ENCODE results near the gene SVIL. TPM values are rescaled to one million over a fixed set of nuclear protein-coding genes. Genes with fewer than 3 reads are reported as not detected.
A peak's percentile ranks its signal among the peaks of the same experiment; 100 is the strongest.
"Not testable (repeated sequence)": the region's sequence is repeated elsewhere in the genome, so short reads cannot be mapped to it uniquely, and the experiment has no call there.

SVIL gene
- total and polyA plus RNA-seq, 9 donors = 129 to 229 (median 173) TPM

DNA sequence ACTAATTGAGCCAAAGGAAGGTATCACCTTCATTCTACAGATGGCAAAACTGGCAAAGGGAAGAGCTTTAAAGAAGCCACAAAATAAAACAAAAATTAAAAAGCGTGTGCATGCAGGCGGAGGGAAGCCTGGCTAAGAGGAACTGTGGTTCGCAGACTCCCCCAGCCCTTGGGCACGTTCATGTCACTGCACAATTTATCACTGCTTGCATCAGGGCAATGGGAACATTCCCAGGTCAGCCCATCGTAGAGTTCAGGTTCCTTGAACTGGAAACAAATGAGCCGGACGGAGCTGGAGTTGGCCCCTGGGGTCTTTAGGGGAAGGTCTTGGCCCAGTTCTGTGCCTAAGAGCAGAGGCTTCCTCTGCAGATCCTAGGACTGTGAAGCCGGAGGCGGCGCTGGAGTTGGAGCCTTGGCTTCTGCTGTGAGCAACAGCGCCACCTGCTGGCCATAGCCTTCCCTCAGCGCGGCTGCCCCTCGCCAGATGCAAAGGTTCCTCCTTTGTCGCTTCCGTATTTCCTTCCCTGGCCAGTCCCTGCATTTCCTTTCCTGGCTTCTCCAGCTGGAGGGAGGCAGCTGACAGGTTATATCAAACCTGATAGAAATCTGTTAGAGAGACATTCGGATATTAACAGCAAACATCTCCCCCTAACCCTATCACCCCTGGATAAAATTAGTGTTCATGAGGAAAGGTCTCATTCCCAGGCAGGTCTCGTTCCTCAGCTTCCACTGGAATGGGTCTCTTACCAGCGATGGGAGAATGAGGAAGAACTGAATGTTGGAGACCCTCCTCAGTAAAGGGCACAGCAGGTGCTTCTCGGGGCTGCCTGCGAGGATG, 185.8 kb downstream of the SVIL start:
- H3K27ac ChIP-seq (ENCODE audit: low read length) = not testable (repeated sequence)
- 32% methylated on average over 10 of the region's 21 CpGs for WGBS (ENCODE audit: insufficient coverage)

DNA sequence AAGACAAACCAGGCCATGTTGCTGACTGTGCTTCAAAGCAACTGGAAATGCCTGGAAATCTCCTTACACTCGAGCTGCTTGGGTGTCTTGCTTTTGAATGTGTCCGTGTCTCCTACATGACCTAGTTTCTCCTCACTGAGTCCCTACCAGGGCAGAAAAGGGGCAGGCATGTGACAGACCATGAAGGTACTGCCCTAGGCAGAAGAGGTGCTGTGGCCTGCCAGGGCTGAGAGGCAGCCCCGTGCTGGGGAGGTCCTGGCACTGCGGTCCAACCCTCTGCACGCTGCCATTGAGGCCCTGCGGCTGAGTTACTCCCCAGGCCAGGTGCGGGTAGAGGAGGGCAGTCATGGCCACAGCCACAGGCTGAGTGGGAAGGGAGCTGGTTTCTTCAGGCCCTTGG, 186.6 kb downstream of the SVIL start:
- Histone ChIP-seq H3K9me3 (replicated peaks; ENCODE audit: control insufficient read depth, low read depth, low read length) (peaks cover 2% of the 10 kb centered on the region), H3K27me3 (ENCODE audit: control insufficient read depth, insufficient read depth, low read length) (no peaks in the 10 kb centered on the region), H3K36me3 (ENCODE audit: control insufficient read depth, insufficient read depth, low read length) (peaks cover 4% of the 10 kb centered on the region), H3K4me1 (ENCODE audit: control insufficient read depth, insufficient read depth, low read length) (no peaks in the 10 kb centered on the region), H3K4me3 (ENCODE audit: low read length) (no peak overlapping the region), H3K27ac (ENCODE audit: low read length) (no peak overlapping the region)
- DNase-seq = no peak
- 82% methylated on average over 6 of the region's 7 CpGs for WGBS (ENCODE audit: insufficient coverage)

More for the DNA sequence above, 185.8 kb downstream of the SVIL start:
- not testable (repeated sequence) for H3K4me3 ChIP-seq (ENCODE audit: low read length); H3K27me3 ChIP-seq (ENCODE audit: control insufficient read depth, insufficient read depth, low read length); H3K4me1 ChIP-seq (ENCODE audit: control insufficient read depth, insufficient read depth, low read length); H3K36me3 ChIP-seq (ENCODE audit: control insufficient read depth, insufficient read depth, low read length); H3K9me3 ChIP-seq (replicated peaks; ENCODE audit: control insufficient read depth, low read depth, low read length)
- peak; percentile 81 for DNase-seq

DNA sequence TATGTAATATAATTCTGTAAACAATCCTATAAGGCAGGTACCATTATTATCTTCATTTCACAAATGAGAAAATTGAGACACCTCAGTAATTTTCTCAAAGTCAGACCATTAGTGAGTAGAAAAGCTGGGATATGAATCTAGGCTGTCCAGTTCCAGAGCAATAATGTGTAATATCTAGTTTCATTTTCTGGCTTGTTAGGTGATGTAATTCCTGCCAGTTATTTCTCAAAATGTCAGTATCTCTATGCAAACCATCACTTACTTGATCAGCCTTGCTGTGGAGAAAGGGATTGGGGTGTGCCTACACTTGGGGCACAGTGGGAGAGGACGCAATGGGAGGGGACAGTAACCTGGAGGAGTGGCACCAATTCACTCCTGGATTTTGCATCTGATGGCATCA, 188.4 kb downstream of the SVIL start:
- Histone ChIP-seq H3K27ac (ENCODE audit: low read length) (no peak overlapping the region), H3K4me3 (ENCODE audit: low read length) (no peak overlapping the region), H3K27me3 (ENCODE audit: control insufficient read depth, insufficient read depth, low read length) (no peaks in the 10 kb centered on the region), H3K4me1 (ENCODE audit: control insufficient read depth, insufficient read depth, low read length) (no peaks in the 10 kb centered on the region), H3K9me3 (replicated peaks; ENCODE audit: control insufficient read depth, low read depth, low read length) (peaks cover 2% of the 10 kb centered on the region), H3K36me3 (ENCODE audit: control insufficient read depth, insufficient read depth, low read length) (peaks cover 4% of the 10 kb centered on the region)
- no peak for DNase-seq
- 100% methylated on average over 1 of the region's 1 CpG for WGBS (ENCODE audit: insufficient coverage)

DNA sequence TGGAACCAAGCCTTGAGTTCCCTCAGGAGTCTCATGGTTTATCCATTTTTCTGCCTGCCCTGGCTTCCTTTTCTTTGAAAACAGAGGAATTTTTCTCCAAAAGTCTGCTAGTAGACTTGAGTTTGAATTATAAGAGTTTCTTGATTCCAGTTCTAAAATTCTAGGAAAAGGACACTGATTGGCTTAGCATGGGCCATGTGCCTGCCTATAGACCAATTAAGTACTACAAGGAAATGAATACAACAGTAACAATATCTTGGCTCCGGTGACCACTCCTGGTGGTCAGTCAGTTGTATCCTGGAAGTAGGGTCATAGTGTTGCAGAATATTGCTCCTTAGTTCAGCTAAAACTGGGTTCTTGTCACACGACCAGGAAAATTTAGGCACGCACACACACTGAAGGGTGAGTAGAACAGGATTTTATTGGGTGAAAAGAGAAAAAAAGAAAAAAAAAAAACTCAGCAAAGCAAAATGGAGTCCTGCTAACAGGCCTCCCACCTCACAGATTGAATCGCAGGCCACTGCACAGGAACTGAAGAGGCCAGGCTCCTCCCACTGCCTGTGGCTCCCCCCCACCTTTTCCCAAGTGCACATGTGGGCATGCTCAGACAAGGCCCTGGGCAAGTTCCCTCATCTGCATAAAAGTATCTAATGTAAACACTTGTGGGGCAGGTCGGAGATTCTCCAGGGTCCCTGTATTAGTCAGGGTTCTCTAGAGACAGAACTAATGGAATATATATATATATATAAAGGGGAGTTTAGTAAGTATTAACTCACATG, 190.8 kb downstream of the SVIL start:
- Histone ChIP-seq H3K9me3 (replicated peaks; ENCODE audit: control insufficient read depth, low read depth, low read length) (peaks cover 9% of the 10 kb centered on the region), H3K4me1 (ENCODE audit: control insufficient read depth, insufficient read depth, low read length) (no peaks in the 10 kb centered on the region), H3K27me3 (ENCODE audit: control insufficient read depth, insufficient read depth, low read length) (no peaks in the 10 kb centered on the region), H3K27ac (ENCODE audit: low read length) (no peak overlapping the region), H3K36me3 (ENCODE audit: control insufficient read depth, insufficient read depth, low read length) (peaks cover 4% of the 10 kb centered on the region), H3K4me3 (ENCODE audit: low read length) (no peak overlapping the region)
- WGBS (ENCODE audit: insufficient coverage) = no CpG with 5 or more reads among the region's 5 CpGs
- DNase-seq = no peak

DNA sequence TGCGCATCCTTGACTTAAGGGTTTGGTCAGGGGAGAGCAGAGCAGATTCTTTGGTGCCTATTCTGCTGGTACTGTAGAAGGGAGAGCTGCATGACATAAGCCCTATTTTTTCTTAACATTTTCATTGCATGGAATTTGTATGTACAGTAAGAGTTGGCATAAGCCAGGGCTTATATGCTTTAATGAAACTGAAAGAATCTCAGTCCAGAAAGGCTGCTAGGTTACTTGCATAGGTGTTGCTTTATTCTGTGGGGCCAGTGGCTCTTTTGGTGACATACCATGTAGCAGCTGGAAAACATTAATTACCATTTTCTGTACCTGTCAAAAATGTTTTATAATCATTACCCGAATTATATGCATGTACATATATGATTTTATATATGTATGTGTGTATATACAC, 193.8 kb downstream of the SVIL start:
- Histone ChIP-seq H3K27ac (ENCODE audit: low read length) (no peak overlapping the region), H3K4me3 (ENCODE audit: low read length) (no peak overlapping the region), H3K4me1 (ENCODE audit: control insufficient read depth, insufficient read depth, low read length) (no peaks in the 10 kb centered on the region), H3K27me3 (ENCODE audit: control insufficient read depth, insufficient read depth, low read length) (no peaks in the 10 kb centered on the region), H3K36me3 (ENCODE audit: control insufficient read depth, insufficient read depth, low read length) (peaks cover 4% of the 10 kb centered on the region), H3K9me3 (replicated peaks; ENCODE audit: control insufficient read depth, low read depth, low read length) (peaks cover 29% of the 10 kb centered on the region)
- WGBS (ENCODE audit: insufficient coverage) = no CpG with 5 or more reads among the region's 2 CpGs
- no peak for DNase-seq

DNA sequence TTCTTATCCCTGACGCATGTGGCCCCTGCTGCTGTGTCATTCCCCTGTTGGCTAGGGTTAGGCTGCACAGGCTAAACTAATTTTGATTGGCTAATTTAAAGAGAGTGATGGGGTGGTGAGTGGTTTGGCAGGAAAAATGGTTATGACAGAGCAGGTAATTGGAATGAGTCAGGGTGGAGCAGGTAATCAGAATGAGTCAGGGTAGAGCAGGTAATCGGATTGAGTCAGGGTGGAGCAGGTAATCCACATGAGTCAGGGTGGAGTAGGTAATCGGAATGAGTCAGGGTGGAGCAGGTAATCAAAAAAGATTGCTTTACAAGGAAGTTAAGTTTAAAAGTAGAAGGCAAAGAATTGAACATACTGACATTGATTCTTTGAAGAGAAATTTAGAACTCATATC, 195.8 kb downstream of the SVIL start:
- whole genome bisulfite sequencing (ENCODE audit: insufficient coverage) = 100% methylated on average over 3 of the region's 3 CpGs
- H3K9me3 ChIP-seq (replicated peaks; ENCODE audit: control insufficient read depth, low read depth, low read length) = peaks cover 32% of the 10 kb centered on the region
- not testable (repeated sequence) for DNase-seq; H3K4me3 ChIP-seq (ENCODE audit: low read length); H3K36me3 ChIP-seq (ENCODE audit: control insufficient read depth, insufficient read depth, low read length); H3K27ac ChIP-seq (ENCODE audit: low read length); H3K4me1 ChIP-seq (ENCODE audit: control insufficient read depth, insufficient read depth, low read length); H3K27me3 ChIP-seq (ENCODE audit: control insufficient read depth, insufficient read depth, low read length)

DNA sequence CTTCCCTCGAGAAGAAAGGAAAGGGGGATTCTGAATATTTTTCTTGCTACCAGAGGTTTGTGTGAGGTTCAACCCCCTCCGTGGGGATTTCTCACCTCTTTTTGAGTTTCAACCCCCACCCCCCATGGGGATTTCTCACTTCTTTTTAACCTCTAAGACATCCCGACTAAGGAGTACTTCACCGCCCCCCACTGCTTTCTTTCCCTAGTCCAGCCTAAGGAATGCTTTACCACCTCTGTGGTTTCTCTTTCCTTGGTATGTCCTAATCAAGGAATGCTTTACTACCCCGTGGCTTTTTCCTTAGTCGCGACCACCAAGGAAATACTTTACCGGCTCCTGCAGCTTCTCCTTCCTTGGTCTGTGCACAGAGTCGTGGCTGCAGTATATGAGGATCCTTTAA, 196.5 kb downstream of the SVIL start:
- H3K27ac ChIP-seq (ENCODE audit: low read length) = no peak overlapping the region
- H3K4me1 ChIP-seq (ENCODE audit: control insufficient read depth, insufficient read depth, low read length) = no peaks in the 10 kb centered on the region
- DNase-seq = no peak
- H3K27me3 ChIP-seq (ENCODE audit: control insufficient read depth, insufficient read depth, low read length) = no peaks in the 10 kb centered on the region
- 88% methylated on average over 7 of the region's 9 CpGs for WGBS (ENCODE audit: insufficient coverage)
- no peak overlapping the region for H3K4me3 ChIP-seq (ENCODE audit: low read length)
- H3K9me3 ChIP-seq (replicated peaks; ENCODE audit: control insufficient read depth, low read depth, low read length) = peaks cover 30% of the 10 kb centered on the region
- H3K36me3 ChIP-seq (ENCODE audit: control insufficient read depth, insufficient read depth, low read length) = no peaks in the 10 kb centered on the region

DNA sequence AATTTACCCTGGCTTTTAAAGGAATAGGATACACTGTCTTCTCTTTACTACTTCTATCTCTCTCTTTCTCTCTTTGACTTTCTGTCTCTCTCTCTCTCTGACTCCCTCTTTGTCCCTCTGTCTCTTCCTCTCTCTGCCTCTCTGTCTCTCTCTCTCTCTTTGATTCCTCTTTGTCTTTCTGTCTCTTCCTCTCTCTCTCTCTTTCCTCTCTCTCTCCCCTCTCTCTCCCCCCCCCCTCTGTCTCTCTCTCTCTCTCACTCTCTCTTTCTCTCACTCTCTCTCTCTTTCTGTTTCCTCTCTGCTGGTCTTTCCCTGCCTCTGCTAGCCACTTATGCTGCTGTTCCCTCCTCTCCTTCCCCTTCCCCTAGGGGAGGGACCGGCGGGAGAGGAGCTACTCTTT, 196.9 kb downstream of the SVIL start:
- Histone ChIP-seq H3K4me3 (ENCODE audit: low read length) (no peak overlapping the region), H3K36me3 (ENCODE audit: control insufficient read depth, insufficient read depth, low read length) (no peaks in the 10 kb centered on the region), H3K27ac (ENCODE audit: low read length) (no peak overlapping the region), H3K9me3 (replicated peaks; ENCODE audit: control insufficient read depth, low read depth, low read length) (peaks cover 30% of the 10 kb centered on the region), H3K4me1 (ENCODE audit: control insufficient read depth, insufficient read depth, low read length) (no peaks in the 10 kb centered on the region), H3K27me3 (ENCODE audit: control insufficient read depth, insufficient read depth, low read length) (no peaks in the 10 kb centered on the region)
- no CpG with 5 or more reads among the region's 2 CpGs for WGBS (ENCODE audit: insufficient coverage)
- no peak for DNase-seq

DNA sequence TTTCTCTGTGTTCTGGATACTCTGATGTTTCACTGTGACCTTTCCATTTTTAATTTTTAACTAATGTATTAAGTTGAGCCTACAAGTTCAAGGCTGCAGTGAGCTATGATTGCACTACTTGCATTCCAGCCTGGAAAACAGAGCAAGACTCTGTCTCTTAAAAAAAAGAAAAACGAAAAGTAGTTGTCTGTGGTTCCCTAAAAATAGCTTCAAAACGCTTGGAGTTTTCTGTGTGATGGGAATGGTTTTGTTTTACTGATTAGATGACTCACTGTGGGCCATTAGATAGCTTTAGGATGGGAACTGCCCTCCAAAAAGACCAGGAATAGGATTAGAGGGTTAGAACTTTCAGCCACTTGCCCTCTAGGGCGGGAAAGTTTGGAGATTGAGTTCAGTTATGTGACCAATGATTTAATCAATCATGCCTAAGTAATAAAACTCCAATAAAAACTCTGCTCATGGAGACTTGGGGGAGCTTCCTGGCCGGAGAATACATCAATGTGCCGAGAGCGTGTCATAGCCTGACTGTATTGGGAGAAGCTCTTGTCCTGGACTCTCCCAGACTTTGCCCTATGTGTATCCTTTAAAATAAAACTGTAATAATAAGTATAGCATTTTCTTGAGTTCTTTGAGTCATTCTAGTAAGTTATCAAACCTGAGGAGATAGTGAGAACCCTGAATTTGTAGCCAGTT, 198.8 kb downstream of the SVIL start:
- Histone ChIP-seq H3K36me3 (ENCODE audit: control insufficient read depth, insufficient read depth, low read length) (no peaks in the 10 kb centered on the region), H3K27me3 (ENCODE audit: control insufficient read depth, insufficient read depth, low read length) (no peaks in the 10 kb centered on the region), H3K4me1 (ENCODE audit: control insufficient read depth, insufficient read depth, low read length) (no peaks in the 10 kb centered on the region), H3K27ac (ENCODE audit: low read length) (no peak overlapping the region), H3K4me3 (ENCODE audit: low read length) (no peak overlapping the region), H3K9me3 (replicated peaks; ENCODE audit: control insufficient read depth, low read depth, low read length) (peaks cover 30% of the 10 kb centered on the region)
- WGBS (ENCODE audit: insufficient coverage) = 86% methylated on average over 2 of the region's 6 CpGs
- no peak for DNase-seq

DNA sequence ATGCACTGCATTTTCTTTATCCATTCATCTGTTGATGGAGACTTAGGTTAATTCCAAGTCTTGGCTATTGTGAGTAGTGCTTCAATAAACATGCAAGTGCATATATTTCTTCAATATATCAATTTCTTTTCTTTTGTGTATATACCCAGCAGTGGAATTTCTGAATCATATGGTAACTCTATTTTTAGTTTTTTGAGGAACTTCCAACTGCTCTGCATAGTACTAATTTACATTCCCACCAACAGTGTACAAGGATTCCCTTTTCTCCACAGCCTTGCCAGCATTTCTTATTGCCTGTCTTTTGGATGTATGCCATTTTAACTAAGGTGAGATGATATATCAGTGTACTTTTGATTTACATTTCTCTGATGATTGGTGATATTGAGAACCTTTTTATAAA, 200.7 kb downstream of the SVIL start:
- Histone ChIP-seq H3K4me1 (ENCODE audit: control insufficient read depth, insufficient read depth, low read length) (no peaks in the 10 kb centered on the region), H3K36me3 (ENCODE audit: control insufficient read depth, insufficient read depth, low read length) (no peaks in the 10 kb centered on the region), H3K9me3 (replicated peaks; ENCODE audit: control insufficient read depth, low read depth, low read length) (peaks cover 25% of the 10 kb centered on the region), H3K27me3 (ENCODE audit: control insufficient read depth, insufficient read depth, low read length) (no peaks in the 10 kb centered on the region), H3K27ac (ENCODE audit: low read length) (no peak overlapping the region), H3K4me3 (ENCODE audit: low read length) (no peak overlapping the region)
- no peak for DNase-seq

Measured in muscle of leg (tissue), 11 donors.